Progenitor cell of endocrine pancreas (in vitro differentiated cells): ENCODE measurements around the gene HEXD. TPM values are rescaled to one million over a fixed set of nuclear protein-coding genes. Genes with fewer than 3 reads are reported as not detected.
A peak's percentile ranks its signal among the peaks of the same experiment; 100 is the strongest.

ENCODE experiments used
- DNase-seq: peaks from one replicate; pipeline ENCODE4 v3.0.0; 2021; ENCODE audit warnings: low spot score; ENCODE audit not compliant: unreplicated experiment
- H3K27ac Mint-ChIP-seq: 2 replicates; pipeline ENCODE4 v1.8.0; 2021; ENCODE audit warnings: mild to moderate bottlenecking, moderate library complexity, mixed read lengths
- H3K27me3 Mint-ChIP-seq: 2 replicates; pipeline ENCODE4 v1.8.0; 2021; ENCODE audit warnings: mixed read lengths
- H3K36me3 Mint-ChIP-seq: 2 replicates; pipeline ENCODE4 v1.8.0; 2022; ENCODE audit warnings: mixed read lengths; ENCODE audit not compliant: insufficient read depth
- H3K4me1 Mint-ChIP-seq: 2 replicates; pipeline ENCODE4 v1.8.0; 2021; ENCODE audit warnings: low read depth, mixed read lengths
- H3K4me3 Mint-ChIP-seq: 2 replicates; pipeline ENCODE4 v1.8.0; 2021; ENCODE audit warnings: low read depth, mild to moderate bottlenecking, moderate library complexity, mixed read lengths
- H3K9me3 Mint-ChIP-seq: 2 replicates; pipeline ENCODE4 v1.8.0; 2021; ENCODE audit warnings: low read depth, mixed read lengths
- CTCF ChIP-seq: fragments of 200-600 bp; sonication (generic); IDR thresholded peaks from one replicate; pipeline ENCODE4 v1.5.0; 2021; ENCODE audit warnings: antibody characterized with exemption, mild to moderate bottlenecking; ENCODE audit not compliant: unreplicated experiment
- long read RNA-seq: library from polyadenylated mRNA; unstranded; transcript quantifications from one replicate; pipeline ENCODE4 v2.0.0, GENCODE V29; 2020
- total RNA-seq: library from RNA; stranded (reverse); gene quantifications from 2 replicates; pipeline ENCODE4 v1.2.1, GENCODE V29; 2021

Gene HEXD
- total RNA-seq: 76.7 and 86.4 TPM in 2 replicates
- long read RNA-seq, partial matches to known transcripts: 0 of 5 reads
- long read RNA-seq, other reads (novel, unspliced or antisense): 5 of 5 reads

GRCh38 chr17:82418001-82418986 is at the start of gene HEXD, which contains the start of gene OGFOD3:
Gene HEXD (plus strand): TSS chr17:82418347. CDS start chr17:82419800, 1,453 bp downstream.
Gene OGFOD3 (minus strand): TSS chr17:82418586. CDS start chr17:82418485, 101 bp downstream.
- peak; percentile 78 for DNase-seq
- Mint-ChIP-seq H3K9me3 (peaks cover 7% of the 10 kb centered on the region), H3K36me3 (peaks cover 25% of the 10 kb centered on the region), H3K4me1 (peaks cover 5% of the 10 kb centered on the region), H3K27ac (peak within 1 kb of the TSS; percentile 76), H3K27me3 (no peaks in the 10 kb centered on the region), H3K4me3 (peak within 1 kb of the TSS; percentile 78)
- TF ChIP-seq CTCF: no peak

GRCh38 chr17:82369211-82369610 is 48.9 kb upstream of the HEXD start:
- DNase-seq: no peak
- no peak overlapping the region for H3K4me3 Mint-ChIP-seq
- no peaks in the 10 kb centered on the region for H3K9me3 Mint-ChIP-seq
- peaks cover 10% of the 10 kb centered on the region for H3K4me1 Mint-ChIP-seq
- no peak overlapping the region for H3K27ac Mint-ChIP-seq
- no peak for TF ChIP-seq CTCF
- H3K27me3 Mint-ChIP-seq: peaks cover 39% of the 10 kb centered on the region
- no peaks in the 10 kb centered on the region for H3K36me3 Mint-ChIP-seq

GRCh38 chr17:82370471-82371332 is 47.4 kb upstream of the HEXD start:
- Mint-ChIP-seq H3K27me3 (peaks cover 33% of the 10 kb centered on the region), H3K4me3 (peak overlapping the region; percentile 11), H3K4me1 (peaks cover 10% of the 10 kb centered on the region), H3K27ac (no peak overlapping the region), H3K9me3 (no peaks in the 10 kb centered on the region), H3K36me3 (no peaks in the 10 kb centered on the region)
- no peak for TF ChIP-seq CTCF
- DNase-seq: no peak

GRCh38 chr17:82371333-82372248 is 46.6 kb upstream of the HEXD start, which contains the start of gene UTS2R:
Gene UTS2R (plus strand): TSS chr17:82371765. CDS start chr17:82374325, 2,560 bp downstream.
- Mint-ChIP-seq H3K4me3 (peak within 1 kb of the TSS; percentile 60), H3K27ac (no peak within 1 kb of the TSS), H3K36me3 (no peaks in the 10 kb centered on the region), H3K27me3 (peaks cover 32% of the 10 kb centered on the region), H3K9me3 (no peaks in the 10 kb centered on the region), H3K4me1 (peaks cover 10% of the 10 kb centered on the region)
- DNase-seq: no peak
- TF ChIP-seq CTCF: no peak
